Osteoblast (primary cell): ENCODE data around the gene CNNM3. TPM values are rescaled to one million over a fixed set of nuclear protein-coding genes. Genes with fewer than 3 reads are reported as not detected.

Experiments used
- DNase-seq: peaks from one replicate; pipeline ENCODE4 v3.0.0; 2011; ENCODE audit warnings: low spot score, mixed read lengths; ENCODE audit not compliant: insufficient read length; ENCODE audit errors: missing footprints
- H2AFZ ChIP-seq: 2 replicates; pipeline ENCODE4 v1.6.0; 2011; ENCODE audit warnings: mild to moderate bottlenecking, low read length
- H3K27ac ChIP-seq: 2 replicates; pipeline ENCODE4 v1.5.1; 2011; ENCODE audit warnings: mild to moderate bottlenecking, low read depth, low read length, moderate library complexity
- H3K27me3 ChIP-seq: 2 replicates; pipeline ENCODE4 v1.6.0; 2012; ENCODE audit warnings: mild to moderate bottlenecking, control low read depth, inconsistent platforms, low read length, moderate library complexity; ENCODE audit not compliant: insufficient read depth
- H3K36me3 ChIP-seq: 2 replicates; pipeline ENCODE4 v1.5.1; 2011; ENCODE audit warnings: mild to moderate bottlenecking, low read length, control low read depth, moderate library complexity; ENCODE audit not compliant: insufficient read depth
- H3K4me1 ChIP-seq: 2 replicates; pipeline ENCODE4 v1.5.1; 2011; ENCODE audit warnings: mild to moderate bottlenecking, low read length, control low read depth, moderate library complexity; ENCODE audit not compliant: insufficient read depth
- H3K4me2 ChIP-seq: 2 replicates; pipeline ENCODE4 v1.6.0; 2011; ENCODE audit warnings: mild to moderate bottlenecking, low read length; ENCODE audit not compliant: insufficient read depth
- H3K4me3 ChIP-seq: fragments of 200-600 bp; sonication (generic); 3 replicates; pipeline ENCODE4 v1.5.1; 2012; ENCODE audit warnings: mild to moderate bottlenecking, low read length, inconsistent platforms; ENCODE audit not compliant: insufficient read depth
- H3K79me2 ChIP-seq: 2 replicates; pipeline ENCODE4 v1.6.0; 2012; ENCODE audit warnings: mild to moderate bottlenecking, low read length, control low read depth, inconsistent platforms; ENCODE audit not compliant: insufficient read depth
- H3K9me3 ChIP-seq: 2 replicates; pipeline ENCODE4 v1.5.1; 2011; ENCODE audit warnings: low read depth, low read length, control low read depth
- H4K20me1 ChIP-seq: 2 replicates; pipeline ENCODE4 v1.6.0; 2012; ENCODE audit warnings: mild to moderate bottlenecking, low read length, control low read depth; ENCODE audit not compliant: insufficient read depth
- CTCF ChIP-seq: IDR thresholded peaks from 2 replicates; pipeline ENCODE4 v1.5.1; 2011; ENCODE audit warnings: mild to moderate bottlenecking, low read depth, low read length, moderate library complexity; ENCODE audit errors: extremely low read depth
- total RNA-seq: library from RNA; depleted of rRNA; stranded (reverse); fragments of >200 nt; gene quantifications from 2 replicates; pipeline ENCODE4 v1.2.3, GENCODE V29; 2012

Gene CNNM3
- total RNA-seq, 1 donor: 8.7 TPM

- peaks cover 58% of the 10 kb centered on the region for H4K20me1 ChIP-seq
- no peak overlapping the region for H3K27ac ChIP-seq
- no peak overlapping the region for H3K4me3 ChIP-seq
- H3K79me2 ChIP-seq: peaks cover 39% of the 10 kb centered on the region
- TF ChIP-seq CTCF: no peak
- no peak overlapping the region for H2AFZ ChIP-seq
- peak; percentile 66 for DNase-seq
- H3K9me3 ChIP-seq: no peaks in the 10 kb centered on the region
- peaks cover 15% of the 10 kb centered on the region for H3K4me1 ChIP-seq
- peaks cover 63% of the 10 kb centered on the region for H3K36me3 ChIP-seq
- no peak overlapping the region for H3K4me2 ChIP-seq
- no peaks in the 10 kb centered on the region for H3K27me3 ChIP-seq
Measured at GRCh38 chr2:96863575-96864342, 47.7 kb downstream of the CNNM3 start.

GRCh38 chr2:96864343-96865091, 48.4 kb downstream of the CNNM3 start:
- DNase-seq: peak; percentile 61
- H4K20me1 ChIP-seq: peaks cover 54% of the 10 kb centered on the region
- TF ChIP-seq CTCF: no peak
- peaks cover 39% of the 10 kb centered on the region for H3K79me2 ChIP-seq
- peaks cover 8% of the 10 kb centered on the region for H3K4me1 ChIP-seq
- peaks cover 63% of the 10 kb centered on the region for H3K36me3 ChIP-seq
- no peaks in the 10 kb centered on the region for H3K27me3 ChIP-seq
- H3K4me3 ChIP-seq: no peak overlapping the region
- no peak overlapping the region for H3K27ac ChIP-seq
- H2AFZ ChIP-seq: no peak overlapping the region
- H3K9me3 ChIP-seq: no peaks in the 10 kb centered on the region
- no peak overlapping the region for H3K4me2 ChIP-seq

GRCh38 chr2:96865654-96866053, 49.6 kb downstream of the CNNM3 start:
- peaks cover 56% of the 10 kb centered on the region for H3K36me3 ChIP-seq
- TF ChIP-seq CTCF: no peak
- no peak overlapping the region for H3K27ac ChIP-seq
- H3K4me1 ChIP-seq: peaks cover 11% of the 10 kb centered on the region
- no peak overlapping the region for H2AFZ ChIP-seq
- H3K4me2 ChIP-seq: no peak overlapping the region
- no peaks in the 10 kb centered on the region for H3K9me3 ChIP-seq
- H3K27me3 ChIP-seq: no peaks in the 10 kb centered on the region
- H4K20me1 ChIP-seq: peaks cover 52% of the 10 kb centered on the region
- H3K4me3 ChIP-seq: no peak overlapping the region
- H3K79me2 ChIP-seq: peaks cover 39% of the 10 kb centered on the region
- DNase-seq: no peak

- Histone ChIP-seq H3K4me3 (no peak overlapping the region), H3K27me3 (no peaks in the 10 kb centered on the region), H3K9me3 (no peaks in the 10 kb centered on the region), H3K36me3 (peaks cover 51% of the 10 kb centered on the region), H4K20me1 (peaks cover 51% of the 10 kb centered on the region), H2AFZ (no peak overlapping the region), H3K4me2 (no peak overlapping the region), H3K79me2 (peaks cover 39% of the 10 kb centered on the region), H3K27ac (no peak overlapping the region), H3K4me1 (peaks cover 15% of the 10 kb centered on the region)
- no peak for TF ChIP-seq CTCF
- DNase-seq: peak; percentile 79
Measured at GRCh38 chr2:96866149-96866548, 50.1 kb downstream of the CNNM3 start.
